Erythroblast (primary cell): ENCODE data around the gene TCF3.

Source experiments
- GATA1 ChIP-seq: IDR thresholded peaks from 2 replicates; pipeline ENCODE4 v1.6.1; 2011; ENCODE audit warnings: low read depth, mild to moderate bottlenecking, control low read depth, low read length, moderate library complexity
- POLR2A ChIP-seq: IDR thresholded peaks from 2 replicates; pipeline ENCODE4 v1.6.1; 2011; ENCODE audit warnings: mild to moderate bottlenecking, low read length

- no peak for TF ChIP-seq POLR2A
- no peak for TF ChIP-seq GATA1
These were observed 22.4 kb downstream of the TCF3 start for GRCh38 chr19:1630012-1630411.
